ENCODE measurements around the gene INAVA.

DNA sequence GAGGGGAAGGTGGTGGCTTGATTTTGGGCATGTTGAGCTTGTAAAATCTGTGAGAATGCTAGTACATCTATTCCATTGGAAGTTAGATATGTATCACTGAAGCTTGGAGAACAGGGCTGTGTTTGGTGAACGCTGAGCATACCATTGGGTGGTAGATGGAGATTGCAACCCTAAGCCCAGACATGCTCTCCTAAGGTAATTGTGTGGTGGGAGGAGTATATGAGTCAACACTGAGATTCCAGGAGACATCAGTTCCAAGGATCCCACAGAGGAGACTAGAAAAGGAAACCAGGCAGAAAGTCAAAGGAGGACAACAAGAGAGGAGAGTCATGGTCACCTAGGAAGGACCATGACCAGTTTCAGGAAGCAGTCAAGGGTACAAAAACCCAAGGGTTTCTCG is 68.4 kb downstream of the INAVA start:
- no peak for TF ChIP-seq BACH1 (IDR thresholded peaks at IDR 0.05; ENCODE audit: borderline replicate concordance)
- TF ChIP-seq, protein P1, sequence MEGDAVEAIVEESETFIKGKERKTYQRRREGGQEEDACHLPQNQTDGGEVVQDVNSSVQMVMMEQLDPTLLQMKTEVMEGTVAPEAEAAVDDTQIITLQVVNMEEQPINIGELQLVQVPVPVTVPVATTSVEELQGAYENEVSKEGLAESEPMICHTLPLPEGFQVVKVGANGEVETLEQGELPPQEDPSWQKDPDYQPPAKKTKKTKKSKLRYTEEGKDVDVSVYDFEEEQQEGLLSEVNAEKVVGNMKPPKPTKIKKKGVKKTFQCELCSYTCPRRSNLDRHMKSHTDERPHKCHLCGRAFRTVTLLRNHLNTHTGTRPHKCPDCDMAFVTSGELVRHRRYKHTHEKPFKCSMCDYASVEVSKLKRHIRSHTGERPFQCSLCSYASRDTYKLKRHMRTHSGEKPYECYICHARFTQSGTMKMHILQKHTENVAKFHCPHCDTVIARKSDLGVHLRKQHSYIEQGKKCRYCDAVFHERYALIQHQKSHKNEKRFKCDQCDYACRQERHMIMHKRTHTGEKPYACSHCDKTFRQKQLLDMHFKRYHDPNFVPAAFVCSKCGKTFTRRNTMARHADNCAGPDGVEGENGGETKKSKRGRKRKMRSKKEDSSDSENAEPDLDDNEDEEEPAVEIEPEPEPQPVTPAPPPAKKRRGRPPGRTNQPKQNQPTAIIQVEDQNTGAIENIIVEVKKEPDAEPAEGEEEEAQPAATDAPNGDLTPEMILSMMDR (IDR thresholded peaks at IDR 0.05 in 2 of 3, conservative IDR thresholded peaks at IDR 0.05 in 1 of 3; ENCODE audit: control insufficient read depth in 2 of 3, extremely low read depth in 1 of 3, insufficient read depth in 1 of 3, low read depth in 3 of 3, low read length in 3 of 3), result no peak
- TF ChIP-seq, protein P2, sequence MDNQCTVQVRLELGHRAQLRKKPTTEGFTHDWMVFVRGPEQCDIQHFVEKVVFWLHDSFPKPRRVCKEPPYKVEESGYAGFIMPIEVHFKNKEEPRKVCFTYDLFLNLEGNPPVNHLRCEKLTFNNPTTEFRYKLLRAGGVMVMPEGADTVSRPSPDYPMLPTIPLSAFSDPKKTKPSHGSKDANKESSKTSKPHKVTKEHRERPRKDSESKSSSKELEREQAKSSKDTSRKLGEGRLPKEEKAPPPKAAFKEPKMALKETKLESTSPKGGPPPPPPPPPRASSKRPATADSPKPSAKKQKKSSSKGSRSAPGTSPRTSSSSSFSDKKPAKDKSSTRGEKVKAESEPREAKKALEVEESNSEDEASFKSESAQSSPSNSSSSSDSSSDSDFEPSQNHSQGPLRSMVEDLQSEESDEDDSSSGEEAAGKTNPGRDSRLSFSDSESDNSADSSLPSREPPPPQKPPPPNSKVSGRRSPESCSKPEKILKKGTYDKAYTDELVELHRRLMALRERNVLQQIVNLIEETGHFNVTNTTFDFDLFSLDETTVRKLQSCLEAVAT (IDR thresholded peaks at IDR 0.05), result no peak
- TF ChIP-seq YBX1 (IDR thresholded peaks at IDR 0.05), result no peak
- no peak for TF ChIP-seq PML (IDR thresholded peaks at IDR 0.05; ENCODE audit: low read length)
- TF ChIP-seq EP300 (IDR thresholded peaks at IDR 0.05; ENCODE audit: borderline replicate concordance in 1 of 2, control insufficient read depth in 1 of 2, low read depth in 2 of 2, low read length in 2 of 2), result no peak
- no peak for TF ChIP-seq SPI1 (IDR thresholded peaks at IDR 0.05; ENCODE audit: borderline replicate concordance, insufficient read depth, low read depth, low read length)
- TF ChIP-seq POLR2A (IDR thresholded peaks at IDR 0.05; ENCODE audit: low read depth, low read length), result no peak

Data from GM12878 (cell line).